ENCODE measurements around the gene VTA1.
"Not testable (repeated sequence)": the region's sequence is repeated elsewhere in the genome, so short reads cannot be mapped to it uniquely, and the experiment has no call there.

The VTA1 gene

GRCh38 chr6:142146828-142147662 lies at the start of gene VTA1, which contains the start of gene NMBR:
Gene VTA1, plus strand, starts transcription at chr6:142147263. Its CDS starts 25 bp downstream, at chr6:142147288.
Gene NMBR, minus strand, starts transcription at chr6:142147122. Its CDS starts 58,464 bp downstream, at chr6:142088658.
- DNase-seq (ENCODE audit: low spot score) = peak; percentile 83

GRCh38 chr6:142104820-142105219 lies 42.2 kb upstream of the VTA1 start:
- not testable (repeated sequence) for DNase-seq (ENCODE audit: low spot score)

GRCh38 chr6:142110820-142111219 lies 36.2 kb upstream of the VTA1 start:
- DNase-seq (ENCODE audit: low spot score) = not testable (repeated sequence)

- DNase-seq (ENCODE audit: low spot score) = peak; percentile 42
Observed at GRCh38 chr6:142112451-142113061, 34.5 kb upstream of the VTA1 start.

- no peak for DNase-seq (ENCODE audit: low spot score)
Observed at GRCh38 chr6:142117366-142117765, 29.7 kb upstream of the VTA1 start.

GRCh38 chr6:142118328-142118727 lies 28.7 kb upstream of the VTA1 start:
- DNase-seq (ENCODE audit: low spot score) = no peak

GRCh38 chr6:142118925-142119324 lies 28.1 kb upstream of the VTA1 start:
- DNase-seq (ENCODE audit: low spot score) = no peak

GRCh38 chr6:142121342-142121741 lies 25.7 kb upstream of the VTA1 start:
- no peak for DNase-seq (ENCODE audit: low spot score)

- DNase-seq (ENCODE audit: low spot score) = no peak
Observed at GRCh38 chr6:142130814-142131213, 16.2 kb upstream of the VTA1 start.

GRCh38 chr6:142132625-142133024 lies 14.4 kb upstream of the VTA1 start, which contains the start of gene GJE1:
Gene GJE1, plus strand, starts transcription at chr6:142132925. Its CDS starts 234 bp downstream, at chr6:142133159.
- no peak for DNase-seq (ENCODE audit: low spot score)

GRCh38 chr6:142138876-142139275 lies 8.2 kb upstream of the VTA1 start:
- DNase-seq (ENCODE audit: low spot score) = no peak

- DNase-seq (ENCODE audit: low spot score) = not testable (repeated sequence)
Observed at GRCh38 chr6:142141531-142141930, 5.5 kb upstream of the VTA1 start.

GRCh38 chr6:142152746-142153145 lies 5.7 kb downstream of the VTA1 start:
- no peak for DNase-seq (ENCODE audit: low spot score)

GRCh38 chr6:142153196-142153595 lies 6.1 kb downstream of the VTA1 start:
- no peak for DNase-seq (ENCODE audit: low spot score)

GRCh38 chr6:142154336-142154735 lies 7.3 kb downstream of the VTA1 start:
- no peak for DNase-seq (ENCODE audit: low spot score)

GRCh38 chr6:142155091-142155490 lies 8.0 kb downstream of the VTA1 start:
- no peak for DNase-seq (ENCODE audit: low spot score)

GRCh38 chr6:142155895-142156757 lies 9.1 kb downstream of the VTA1 start:
- DNase-seq (ENCODE audit: low spot score) = peak; percentile 18

GRCh38 chr6:142156758-142157068 lies 9.7 kb downstream of the VTA1 start:
- DNase-seq (ENCODE audit: low spot score) = not testable (repeated sequence)

- no peak for DNase-seq (ENCODE audit: low spot score)
Observed at GRCh38 chr6:142162780-142163179, 15.7 kb downstream of the VTA1 start.

GRCh38 chr6:142165227-142165626 lies 18.2 kb downstream of the VTA1 start:
- DNase-seq (ENCODE audit: low spot score) = no peak

- DNase-seq (ENCODE audit: low spot score) = no peak
Observed at GRCh38 chr6:142167071-142167470, 20.0 kb downstream of the VTA1 start.

GRCh38 chr6:142167486-142167885 lies 20.4 kb downstream of the VTA1 start:
- no peak for DNase-seq (ENCODE audit: low spot score)
